Measurements from ENCODE around the gene TMEM106B. TPM values are rescaled to one million over a fixed set of nuclear protein-coding genes. Genes with fewer than 3 reads are reported as not detected.

TMEM106B gene
- total RNA-seq, 4 donors from 2014 or later: 49.2 to 88.4 (median 66.8) TPM

DNA sequence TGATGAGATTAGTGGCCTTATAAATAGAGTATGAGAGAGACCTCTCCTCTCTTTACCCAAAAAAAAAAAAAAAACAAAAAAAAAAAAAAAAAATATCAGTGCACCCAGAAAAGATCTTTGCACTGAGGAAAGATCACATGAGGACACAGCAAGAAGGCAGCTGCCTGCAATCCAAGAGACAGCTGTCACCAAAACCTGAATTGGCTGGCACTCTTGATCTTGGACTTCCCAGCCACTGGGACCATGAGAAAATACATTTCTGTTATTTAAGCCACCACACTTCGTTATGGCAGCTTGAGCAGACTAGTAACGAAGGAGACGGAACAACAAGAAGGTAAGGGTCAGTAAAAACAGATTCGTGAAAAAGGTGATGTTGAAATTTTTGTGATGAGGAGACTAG, 47.0 kb downstream of the TMEM106B start:
- no peak for TF ChIP-seq POLR2AphosphoS5 (IDR thresholded peaks at IDR 0.05)
- no peak for TF ChIP-seq EP300 (IDR thresholded peaks at IDR 0.05)
- ATAC-seq: no peak
- H3K4me1 ChIP-seq: no peaks in the 10 kb centered on the region
- no peak overlapping the region for H3K4me3 ChIP-seq
- no peaks in the 10 kb centered on the region for H3K36me3 ChIP-seq
- WGBS, 2 donors (ENCODE audit: low coverage in 1 of 2): 92 to 98% methylated on average over 4 of the region's 4 CpGs
- H3K9me3 ChIP-seq: no peaks in the 10 kb centered on the region
- H3K27me3 ChIP-seq: no peaks in the 10 kb centered on the region
- no peak overlapping the region for H3K27ac ChIP-seq

DNA sequence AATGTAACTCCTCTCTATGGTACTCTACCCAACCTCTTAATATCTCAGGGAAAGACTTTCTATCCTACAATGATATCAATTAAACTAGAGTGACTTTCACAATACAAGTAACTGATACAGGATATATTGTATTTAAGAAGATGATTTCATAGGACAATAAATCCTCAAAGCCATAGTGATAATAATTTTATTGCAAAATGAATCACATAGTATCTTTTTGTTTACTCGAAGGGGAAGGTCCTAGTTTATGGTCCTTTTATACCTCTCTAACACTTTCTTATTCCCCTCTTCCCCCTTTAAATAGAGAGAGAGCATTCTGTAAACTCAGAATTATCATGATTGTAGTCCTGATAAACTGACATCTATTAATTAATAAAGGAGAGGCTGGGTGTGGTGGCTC, 56.4 kb downstream of the TMEM106B start:
- ATAC-seq: no peak
- H3K27me3 ChIP-seq: no peaks in the 10 kb centered on the region
- H3K36me3 ChIP-seq: no peaks in the 10 kb centered on the region
- 86 to 92% methylated on average over 1 of the region's 1 CpG for WGBS, 2 donors (ENCODE audit: low coverage in 1 of 2)
- TF ChIP-seq, protein P1, sequence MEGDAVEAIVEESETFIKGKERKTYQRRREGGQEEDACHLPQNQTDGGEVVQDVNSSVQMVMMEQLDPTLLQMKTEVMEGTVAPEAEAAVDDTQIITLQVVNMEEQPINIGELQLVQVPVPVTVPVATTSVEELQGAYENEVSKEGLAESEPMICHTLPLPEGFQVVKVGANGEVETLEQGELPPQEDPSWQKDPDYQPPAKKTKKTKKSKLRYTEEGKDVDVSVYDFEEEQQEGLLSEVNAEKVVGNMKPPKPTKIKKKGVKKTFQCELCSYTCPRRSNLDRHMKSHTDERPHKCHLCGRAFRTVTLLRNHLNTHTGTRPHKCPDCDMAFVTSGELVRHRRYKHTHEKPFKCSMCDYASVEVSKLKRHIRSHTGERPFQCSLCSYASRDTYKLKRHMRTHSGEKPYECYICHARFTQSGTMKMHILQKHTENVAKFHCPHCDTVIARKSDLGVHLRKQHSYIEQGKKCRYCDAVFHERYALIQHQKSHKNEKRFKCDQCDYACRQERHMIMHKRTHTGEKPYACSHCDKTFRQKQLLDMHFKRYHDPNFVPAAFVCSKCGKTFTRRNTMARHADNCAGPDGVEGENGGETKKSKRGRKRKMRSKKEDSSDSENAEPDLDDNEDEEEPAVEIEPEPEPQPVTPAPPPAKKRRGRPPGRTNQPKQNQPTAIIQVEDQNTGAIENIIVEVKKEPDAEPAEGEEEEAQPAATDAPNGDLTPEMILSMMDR (IDR thresholded peaks at IDR 0.05): no peak
- TF ChIP-seq POLR2A (IDR thresholded peaks at IDR 0.05) (no peak), EP300 (IDR thresholded peaks at IDR 0.05) (no peak), POLR2AphosphoS5 (IDR thresholded peaks at IDR 0.05) (no peak)
- H3K27ac ChIP-seq: no peak overlapping the region
- H3K9me3 ChIP-seq: no peaks in the 10 kb centered on the region
- H3K4me1 ChIP-seq: no peaks in the 10 kb centered on the region
- H3K4me3 ChIP-seq: no peak overlapping the region

DNA sequence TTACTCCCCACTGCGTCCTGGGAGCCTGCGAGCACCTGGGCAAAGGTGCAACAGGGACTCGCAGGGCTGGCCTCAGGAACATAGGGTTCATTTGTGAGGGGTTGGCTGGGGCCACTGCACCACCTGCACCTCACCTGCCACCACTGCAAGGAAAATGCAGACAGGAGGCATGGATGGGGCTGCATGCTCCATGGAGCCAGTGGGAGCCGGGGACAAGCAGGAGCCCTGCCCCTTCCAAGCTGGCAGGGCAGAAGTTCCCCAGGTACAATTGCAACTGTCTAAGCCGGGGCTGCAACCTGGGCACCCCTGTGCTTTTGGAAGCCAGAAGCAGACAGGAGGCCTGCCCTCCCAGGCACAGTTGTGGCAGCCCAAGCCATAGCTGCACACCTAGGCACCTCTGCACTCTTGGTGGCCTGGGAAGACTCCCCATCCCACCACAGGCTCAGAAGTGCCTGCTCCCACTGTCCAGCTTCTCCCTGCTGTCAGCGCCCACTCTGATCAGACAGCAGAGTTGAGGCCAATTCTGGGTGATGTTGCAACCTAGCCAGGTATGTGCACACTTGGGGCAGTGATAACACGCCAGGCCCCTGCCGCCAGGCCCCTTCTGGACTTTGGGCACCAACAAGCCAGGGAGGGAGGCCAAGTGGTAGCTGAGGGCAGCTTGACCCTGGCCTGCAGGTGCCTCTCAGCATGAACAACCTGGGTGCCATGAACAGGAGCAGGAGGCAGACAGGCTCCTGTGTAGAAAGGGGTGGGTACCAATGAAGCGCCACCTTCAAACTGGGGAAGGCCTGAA, 58.2 kb downstream of the TMEM106B start:
- TF ChIP-seq, protein P1 (IDR thresholded peaks at IDR 0.05): no peak
- no peak for TF ChIP-seq POLR2A (IDR thresholded peaks at IDR 0.05)
- no peak for TF ChIP-seq EP300 (IDR thresholded peaks at IDR 0.05)
- TF ChIP-seq POLR2AphosphoS5 (IDR thresholded peaks at IDR 0.05): no peak
- no peaks in the 10 kb centered on the region for H3K27me3 ChIP-seq
- no peaks in the 10 kb centered on the region for H3K36me3 ChIP-seq
- no peak overlapping the region for H3K4me3 ChIP-seq
- H3K4me1 ChIP-seq: no peaks in the 10 kb centered on the region
- ATAC-seq: no peak
- no peaks in the 10 kb centered on the region for H3K9me3 ChIP-seq
- H3K27ac ChIP-seq: no peak overlapping the region
- WGBS, 2 donors (ENCODE audit: low coverage in 1 of 2): 100% methylated on average over 1 of the region's 9 CpGs; no CpG with 5 or more reads in 1 of the 2 donors

DNA sequence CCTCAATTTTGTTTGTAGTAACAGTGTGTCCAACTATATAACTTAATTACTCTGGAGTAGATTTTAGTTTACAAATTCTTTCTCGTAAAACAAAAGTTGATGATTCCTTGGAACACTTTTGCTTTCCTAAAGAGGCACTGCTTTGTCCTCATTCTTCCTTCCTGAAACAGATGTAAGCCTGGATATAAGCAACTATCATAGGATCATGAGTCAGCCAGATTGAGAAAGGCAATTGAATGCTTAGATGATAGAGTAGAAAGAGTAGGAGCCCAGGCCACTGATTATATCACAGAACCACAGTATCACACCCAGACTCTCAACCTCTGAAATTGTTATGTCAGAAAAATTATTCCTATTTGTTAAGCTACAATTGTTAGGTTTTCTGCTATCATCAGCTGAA, 69.9 kb downstream of the TMEM106B start:
- 50 to 52% methylated on average over 1 of the region's 1 CpG for WGBS, 2 donors (ENCODE audit: low coverage in 1 of 2)
- Histone ChIP-seq H3K4me1 (no peaks in the 10 kb centered on the region), H3K27me3 (no peaks in the 10 kb centered on the region), H3K4me3 (no peak overlapping the region), H3K27ac (no peak overlapping the region), H3K9me3 (peaks cover 0 to 9% (median 0%) of the 10 kb centered on the region in 3 donors), H3K36me3 (no peaks in the 10 kb centered on the region)
- TF ChIP-seq EP300 (IDR thresholded peaks at IDR 0.05) (no peak), POLR2AphosphoS5 (IDR thresholded peaks at IDR 0.05) (no peak), POLR2A (IDR thresholded peaks at IDR 0.05) (no peak)
- TF ChIP-seq, protein P1 (IDR thresholded peaks at IDR 0.05): no peak
- ATAC-seq: no peak

DNA sequence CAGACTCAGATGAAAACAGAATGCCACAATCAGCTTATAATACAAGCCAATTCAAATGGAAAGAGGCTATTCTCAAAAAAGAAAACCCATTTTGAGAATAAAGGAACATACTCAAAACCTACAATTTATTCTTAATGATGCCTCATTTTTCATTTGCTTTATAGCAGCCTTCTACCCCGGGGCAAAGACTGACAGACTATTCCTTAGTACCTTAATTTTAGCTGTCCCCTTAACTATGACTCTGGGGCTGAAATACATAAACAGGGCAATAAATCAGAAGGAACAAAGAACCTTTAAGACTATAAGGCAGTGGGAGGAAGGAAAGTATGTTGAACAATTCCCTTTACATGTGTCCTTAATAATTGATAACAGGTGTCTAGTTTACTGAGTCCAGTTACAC, 76.8 kb downstream of the TMEM106B start:
- 33 to 42% methylated on average over 1 of the region's 1 CpG for WGBS, 2 donors (ENCODE audit: low coverage in 1 of 2)
- no peak for TF ChIP-seq POLR2AphosphoS5 (IDR thresholded peaks at IDR 0.05)
- TF ChIP-seq, protein P1 (IDR thresholded peaks at IDR 0.05): no peak
- TF ChIP-seq POLR2A (IDR thresholded peaks at IDR 0.05): no peak
- TF ChIP-seq EP300 (IDR thresholded peaks at IDR 0.05): no peak
- no peaks in the 10 kb centered on the region for H3K27me3 ChIP-seq

More for the DNA sequence above, 76.8 kb downstream of the TMEM106B start:
- Histone ChIP-seq H3K4me3 (no peak overlapping the region), H3K36me3 (no peaks in the 10 kb centered on the region), H3K4me1 (no peaks in the 10 kb centered on the region), H3K9me3 (peaks cover 0 to 9% (median 0%) of the 10 kb centered on the region in 3 donors), H3K27ac (no peak overlapping the region)
- ATAC-seq: no peak
